Measurements from ENCODE around the gene BCL7C. TPM values are rescaled to one million over a fixed set of nuclear protein-coding genes. Genes with fewer than 3 reads are reported as not detected.

Gene BCL7C
- total RNA-seq, 1 donor from 2014 or later: 32.2 TPM

GRCh38 chr16:30844671-30845449 lies 49.0 kb downstream of the BCL7C start:
- peak; percentile 89 for ATAC-seq
- no peak for DNase-seq (ENCODE audit: missing footprints)
- intact Hi-C loops (cut with DNase I): loop anchor here (1.0 kb wide), 2 partner anchors 58 to 76 kb away; no protein-coding TSS in a partner anchor

GRCh38 chr16:30844346-30844670 lies 49.6 kb downstream of the BCL7C start:
- intact Hi-C loops (cut with DNase I): loop anchor here (1.0 kb wide), 2 partner anchors 59 to 77 kb away; no protein-coding TSS in a partner anchor
- ATAC-seq: no peak
- no peak for DNase-seq (ENCODE audit: missing footprints)

DNA sequence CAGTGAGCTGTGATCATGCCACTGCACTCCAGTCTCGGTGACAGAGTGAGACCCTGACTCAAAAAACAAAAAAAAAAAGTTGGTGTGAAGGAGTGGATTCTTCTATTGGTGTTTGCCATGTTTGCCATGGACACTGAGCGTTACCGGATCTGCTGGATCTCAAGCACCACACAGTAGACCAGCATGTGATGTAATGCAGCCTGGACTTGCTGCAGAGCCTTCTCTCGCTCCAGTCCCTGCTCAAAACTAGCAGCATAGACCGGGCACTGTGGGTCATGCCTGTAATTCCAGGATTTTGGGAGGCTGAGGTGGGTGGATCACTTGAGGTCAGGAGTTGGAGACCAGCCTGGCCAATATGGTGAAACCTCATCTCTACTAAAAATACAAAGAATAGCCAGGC lies 50.4 kb downstream of the BCL7C start:
- intact Hi-C loops (cut with DNase I): no loop called here
- no peak for DNase-seq (ENCODE audit: missing footprints)
- no peak for ATAC-seq

- ATAC-seq (no peak), DNase-seq (ENCODE audit: missing footprints) (no peak)
- intact Hi-C loops (cut with DNase I): no loop called here
Observed at GRCh38 chr16:30842971-30843370, 50.9 kb downstream of the BCL7C start.

- no peak for DNase-seq (ENCODE audit: missing footprints)
- intact Hi-C loops (cut with DNase I): no loop called here
- ATAC-seq: no peak
Observed at GRCh38 chr16:30841332-30841731, 52.5 kb downstream of the BCL7C start.

DNA sequence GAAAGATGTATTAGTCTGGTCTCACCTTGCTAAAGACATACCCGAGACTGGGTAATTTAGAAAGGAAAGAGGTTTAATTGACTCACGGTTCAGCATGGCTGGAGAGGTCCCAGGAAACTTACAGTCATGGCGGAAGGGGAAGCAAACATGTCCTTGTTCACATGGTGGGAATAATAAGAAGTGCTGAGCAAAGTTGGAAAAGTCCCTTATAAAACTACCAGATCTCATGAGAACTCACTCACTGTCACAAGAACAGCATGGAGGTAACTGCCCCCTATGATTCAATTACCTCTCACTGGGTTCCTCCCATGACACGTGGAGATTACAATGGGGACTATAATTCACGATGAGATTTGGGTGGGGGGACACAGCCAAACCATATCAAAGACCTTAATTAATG lies 53.3 kb downstream of the BCL7C start:
- DNase-seq (ENCODE audit: missing footprints) (no peak), ATAC-seq (no peak)
- intact Hi-C loops (cut with DNase I): no loop called here

DNA sequence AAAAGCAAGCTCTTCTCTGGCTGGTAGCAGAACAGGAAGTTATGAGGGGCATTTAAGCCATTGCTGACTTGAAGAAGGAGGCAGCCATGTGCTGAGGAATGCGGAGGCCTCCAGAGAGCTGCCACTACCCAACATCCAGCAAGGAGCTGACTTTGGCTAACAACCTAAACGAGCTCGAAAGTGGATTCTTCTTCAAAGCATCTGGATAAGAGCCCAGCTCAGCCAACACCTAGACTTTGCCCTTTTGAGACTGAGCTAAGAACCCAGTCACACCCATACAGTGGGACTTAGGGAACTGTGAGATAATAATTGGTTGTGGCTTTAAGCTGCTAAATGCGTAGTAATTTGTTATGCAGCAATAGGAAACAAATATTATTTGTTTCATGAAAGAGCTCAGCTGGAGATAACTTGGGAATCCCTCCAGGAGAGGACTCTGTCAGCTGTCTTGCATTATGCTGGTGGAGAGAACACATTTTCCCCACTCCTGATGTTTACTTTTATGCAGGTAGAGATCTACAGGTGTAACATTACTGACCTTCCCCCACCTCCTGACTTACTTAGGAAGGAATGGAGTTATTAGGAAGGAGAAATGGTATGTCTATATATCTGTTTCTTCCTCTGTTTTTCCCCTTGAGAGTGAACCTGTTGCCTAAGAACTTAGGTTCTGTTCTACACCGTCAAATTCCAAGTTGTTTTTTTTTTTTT lies 54.2 kb downstream of the BCL7C start:
- DNase-seq (ENCODE audit: missing footprints) (no peak), ATAC-seq (no peak)
- intact Hi-C loops (cut with DNase I): no loop called here

GRCh38 chr16:30838876-30839471 lies 54.9 kb downstream of the BCL7C start:
- intact Hi-C loops (cut with DNase I): no loop called here
- DNase-seq (ENCODE audit: missing footprints): no peak
- no peak for ATAC-seq

GRCh38 chr16:30837904-30838303 lies 56.0 kb downstream of the BCL7C start:
- DNase-seq (ENCODE audit: missing footprints): no peak
- intact Hi-C loops (cut with DNase I): no loop called here
- ATAC-seq: no peak

Small RNA genes lying within 50 kb of the gene (microRNA-seq; reads per million reads assigned to microRNA genes)
- not detected for gene MIR4519
- not detected for gene MIR762

Other genes with a start within 250 kb of the BCL7C start
- 18.2 TPM for gene PRR14, start 243.1 kb downstream of the BCL7C start, total RNA-seq
- gene FBRS, start 235.6 kb downstream of the BCL7C start, total RNA-seq: 31.0 TPM
- gene SRCAP, start 194.9 kb downstream of the BCL7C start, total RNA-seq: 39.7 TPM
- gene PHKG2, start 145.7 kb downstream of the BCL7C start, total RNA-seq: 12.6 TPM
- 0.89 TPM for gene CFAP119, start 132.0 kb downstream of the BCL7C start, total RNA-seq
- gene RNF40, start 131.8 kb downstream of the BCL7C start, total RNA-seq: 42.6 TPM
- 17.4 TPM for gene ZNF629, start 106.9 kb downstream of the BCL7C start, total RNA-seq
- gene CTF1, start 2.5 kb upstream of the BCL7C start, total RNA-seq: 8.7 TPM
- 6.3 TPM for gene FBXL19, start 29.5 kb upstream of the BCL7C start, total RNA-seq
- gene ORAI3, start 55.0 kb upstream of the BCL7C start, total RNA-seq: 11.4 TPM
- gene SETD1A, start 63.7 kb upstream of the BCL7C start, total RNA-seq: 9.4 TPM
- 7.0 TPM for gene HSD3B7, start 91.1 kb upstream of the BCL7C start, total RNA-seq
- 0.41 TPM for gene STX1B, start 116.6 kb upstream of the BCL7C start, total RNA-seq
- 42.3 TPM for gene STX4, start 139.5 kb upstream of the BCL7C start, total RNA-seq
- 5.3 TPM for gene ZNF668, start 180.2 kb upstream of the BCL7C start, total RNA-seq
- gene ZNF646, start 180.3 kb upstream of the BCL7C start, total RNA-seq: 9.9 TPM
- gene PRSS53, start 194.9 kb upstream of the BCL7C start, total RNA-seq: 0.62 TPM
- gene VKORC1, start 200.7 kb upstream of the BCL7C start, total RNA-seq: 41.1 TPM
- 79.7 TPM for gene BCKDK, start 214.3 kb upstream of the BCL7C start, total RNA-seq
- 67.4 TPM for gene KAT8, start 223.6 kb upstream of the BCL7C start, total RNA-seq
- not detected for gene PRSS8, start 241.7 kb upstream of the BCL7C start, total RNA-seq

Data from Right ventricle myocardium inferior (tissue), 1 donor.